Caco-2 (cell line): ENCODE data around the gene ERC1. TPM values are rescaled to one million over a fixed set of nuclear protein-coding genes. Genes with fewer than 3 reads are reported as not detected.

ENCODE experiments used
- BruUV-seq: library from RNA; stranded (reverse); fragments of 400-500 nt; replicated peaks from 2 replicates; lab custom pipeline; 2021; lab: Mats Ljungman, UMichigan
- CTCF ChIA-PET: fragments of 300-600 bp; sonication (Branson Sonifier 250); formaldehyde crosslinking; loops from one replicate; lab custom pipeline; 2022; ENCODE audit warnings: antibody characterized with exemption; lab: Charles Lee
- POLR2A ChIA-PET: fragments of 300-600 bp; sonication (Branson Sonifier 250); formaldehyde crosslinking; loops from one replicate; lab custom pipeline; 2022; ENCODE audit warnings: antibody characterized with exemption; lab: Charles Lee
- DNase-seq, 2 experiments: peaks; one replicate each; pipeline versions ENCODE4 v3.0.0 to v3.0.0-alpha.2; 2020 to 2022
- H3K27me3 ChIP-seq: replicated peaks from 2 replicates; pipeline ENCODE4 v1.6.0; 2011; ENCODE audit warnings: low read length; ENCODE audit not compliant: control insufficient read depth, insufficient read depth
- H3K36me3 ChIP-seq: 2 replicates; pipeline ENCODE4 v1.5.1; 2011; ENCODE audit warnings: low read length; ENCODE audit not compliant: control insufficient read depth, insufficient read depth
- H3K4me1 ChIP-seq: fragments of 250-450 bp; sonication (Bioruptor Pico); 2 replicates; pipeline ENCODE4 v1.5.1; 2020; ENCODE audit warnings: mild to moderate bottlenecking
- H3K4me3 ChIP-seq: 2 replicates; pipeline ENCODE4 v1.5.1; 2011; ENCODE audit warnings: low read depth, mild to moderate bottlenecking, control low read depth, low read length
- H3K9me3 ChIP-seq: fragments of 250-450 bp; sonication (Bioruptor Pico); 2 replicates; pipeline ENCODE4 v1.5.1; 2020; ENCODE audit warnings: mild to moderate bottlenecking, moderate library complexity
- H3K27ac Mint-ChIP-seq: one replicate; pipeline ENCODE4 v1.8.0; 2022; ENCODE audit warnings: mixed read lengths; ENCODE audit not compliant: unreplicated experiment
- H3K27me3 Mint-ChIP-seq: one replicate; pipeline ENCODE4 v1.8.0; 2022; ENCODE audit warnings: mixed read lengths; ENCODE audit not compliant: insufficient read depth, unreplicated experiment
- H3K36me3 Mint-ChIP-seq: one replicate; pipeline ENCODE4 v1.8.0; 2022; ENCODE audit warnings: mild to moderate bottlenecking, mixed read lengths; ENCODE audit not compliant: insufficient read depth, unreplicated experiment
- H3K4me1 Mint-ChIP-seq: one replicate; pipeline ENCODE4 v1.8.0; 2022; ENCODE audit warnings: low read depth, mixed read lengths; ENCODE audit not compliant: unreplicated experiment
- H3K4me3 Mint-ChIP-seq: one replicate; pipeline ENCODE4 v1.8.0; 2022; ENCODE audit warnings: mild to moderate bottlenecking, moderate library complexity, mixed read lengths; ENCODE audit not compliant: unreplicated experiment
- H3K9me3 Mint-ChIP-seq: one replicate; pipeline ENCODE4 v1.8.0; 2022; ENCODE audit warnings: mixed read lengths; ENCODE audit not compliant: unreplicated experiment
- intact Hi-C: fragments of 100-400 bp; cut with micrococcal nuclease; formaldehyde crosslinking; loops from one replicate; pipeline ENCODE4 v1.10.0; 2022; ENCODE audit not compliant: unreplicated experiment
- total RNA-seq: library from RNA; stranded (reverse); gene quantifications from 2 replicates; pipeline ENCODE4 v1.2.3, GENCODE V29; 2022
- TF ChIP-seq, protein P1 (sequence below), 2 experiments: fragments of 200-600 bp in 1 of 2; IDR thresholded peaks; 1 replicate in 1 of 2; 2 replicates in 1 of 2; pipeline versions ENCODE4 v1.5.1 to v1.8.0; 2011 to 2022; ENCODE audit warnings: antibody characterized with exemption in 1 of 2, control low read depth in 1 of 2, inconsistent platforms in 1 of 2, low read depth in 1 of 2, low read length in 1 of 2, mild to moderate bottlenecking in 1 of 2, moderate library complexity in 1 of 2; ENCODE audit not compliant: insufficient read depth in 1 of 2, severe bottlenecking in 1 of 2, unreplicated experiment in 1 of 2

Gene ERC1
- total RNA-seq, 1 experiment from 2014 or later, result 88.4 TPM

DNA sequence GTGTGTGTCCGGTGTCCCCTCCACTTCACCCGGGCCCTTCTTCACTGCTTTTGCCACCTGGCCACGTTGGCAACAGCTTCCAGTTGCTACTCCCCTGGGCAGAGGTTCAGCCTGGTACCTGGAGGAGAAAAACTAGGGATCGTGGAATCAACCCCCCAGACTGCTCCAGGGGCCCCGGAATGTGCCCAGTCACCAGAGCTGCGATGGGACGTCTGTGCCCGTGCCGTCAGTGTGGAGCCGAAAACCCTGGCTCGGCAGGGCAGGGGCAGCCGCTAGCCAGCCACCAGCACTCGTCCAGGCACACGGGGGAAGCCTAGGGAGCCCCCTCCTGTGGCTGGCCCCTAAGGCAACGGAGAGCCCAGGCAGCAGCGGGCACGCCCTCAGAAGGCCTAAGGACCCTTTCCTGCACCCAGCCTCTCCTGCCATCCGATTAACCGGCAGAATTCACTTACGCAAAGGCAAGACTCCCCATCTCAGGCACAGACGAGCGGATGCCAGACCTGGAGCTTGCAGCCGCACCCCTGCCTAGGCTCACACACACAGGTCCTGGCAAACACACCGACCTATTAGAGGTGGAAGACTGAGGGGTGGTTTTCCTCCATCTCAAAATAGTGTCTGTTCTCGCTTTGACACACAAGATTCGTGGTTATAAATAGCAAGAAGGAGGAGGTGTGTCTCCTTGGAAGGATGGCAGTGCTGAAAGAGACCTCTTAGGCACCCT, 540.8 kb downstream of the ERC1 start:
- intact Hi-C loops, result no loop called here
- Mint-ChIP-seq H3K27ac (no peak overlapping the region), H3K4me3 (peak overlapping the region; percentile 68), H3K4me1 (peaks cover 6% of the 10 kb centered on the region), H3K27me3 (peaks cover 22% of the 10 kb centered on the region), H3K9me3 (no peaks in the 10 kb centered on the region), H3K36me3 (no peaks in the 10 kb centered on the region)
- ChIA-PET POLR2A (no interaction called here), CTCF (interaction anchor here (0.6 to 1.7 kb wide), 2 partner anchors 51 to 351 kb away, joined by 3 to 4 read pairs; no protein-coding TSS in a partner anchor)
- DNase-seq, result no peak
- Histone ChIP-seq H3K36me3 (no peaks in the 10 kb centered on the region), H3K4me1 (peaks cover 4% of the 10 kb centered on the region; the same call in 1 of the 2 replicates), H3K27me3 (peaks cover 7% of the 10 kb centered on the region), H3K4me3 (peak overlapping the region; percentile 50), H3K9me3 (no peaks in the 10 kb centered on the region)
- no TSS peak for BruUV-seq
- TF ChIP-seq, protein P1, sequence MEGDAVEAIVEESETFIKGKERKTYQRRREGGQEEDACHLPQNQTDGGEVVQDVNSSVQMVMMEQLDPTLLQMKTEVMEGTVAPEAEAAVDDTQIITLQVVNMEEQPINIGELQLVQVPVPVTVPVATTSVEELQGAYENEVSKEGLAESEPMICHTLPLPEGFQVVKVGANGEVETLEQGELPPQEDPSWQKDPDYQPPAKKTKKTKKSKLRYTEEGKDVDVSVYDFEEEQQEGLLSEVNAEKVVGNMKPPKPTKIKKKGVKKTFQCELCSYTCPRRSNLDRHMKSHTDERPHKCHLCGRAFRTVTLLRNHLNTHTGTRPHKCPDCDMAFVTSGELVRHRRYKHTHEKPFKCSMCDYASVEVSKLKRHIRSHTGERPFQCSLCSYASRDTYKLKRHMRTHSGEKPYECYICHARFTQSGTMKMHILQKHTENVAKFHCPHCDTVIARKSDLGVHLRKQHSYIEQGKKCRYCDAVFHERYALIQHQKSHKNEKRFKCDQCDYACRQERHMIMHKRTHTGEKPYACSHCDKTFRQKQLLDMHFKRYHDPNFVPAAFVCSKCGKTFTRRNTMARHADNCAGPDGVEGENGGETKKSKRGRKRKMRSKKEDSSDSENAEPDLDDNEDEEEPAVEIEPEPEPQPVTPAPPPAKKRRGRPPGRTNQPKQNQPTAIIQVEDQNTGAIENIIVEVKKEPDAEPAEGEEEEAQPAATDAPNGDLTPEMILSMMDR (IDR thresholded peaks at IDR 0.05; ENCODE audit: insufficient read depth in 1 of 2, low read depth in 1 of 2, low read length in 1 of 2, severe bottlenecking in 1 of 2, unreplicated experiment in 1 of 2), result no peak

DNA sequence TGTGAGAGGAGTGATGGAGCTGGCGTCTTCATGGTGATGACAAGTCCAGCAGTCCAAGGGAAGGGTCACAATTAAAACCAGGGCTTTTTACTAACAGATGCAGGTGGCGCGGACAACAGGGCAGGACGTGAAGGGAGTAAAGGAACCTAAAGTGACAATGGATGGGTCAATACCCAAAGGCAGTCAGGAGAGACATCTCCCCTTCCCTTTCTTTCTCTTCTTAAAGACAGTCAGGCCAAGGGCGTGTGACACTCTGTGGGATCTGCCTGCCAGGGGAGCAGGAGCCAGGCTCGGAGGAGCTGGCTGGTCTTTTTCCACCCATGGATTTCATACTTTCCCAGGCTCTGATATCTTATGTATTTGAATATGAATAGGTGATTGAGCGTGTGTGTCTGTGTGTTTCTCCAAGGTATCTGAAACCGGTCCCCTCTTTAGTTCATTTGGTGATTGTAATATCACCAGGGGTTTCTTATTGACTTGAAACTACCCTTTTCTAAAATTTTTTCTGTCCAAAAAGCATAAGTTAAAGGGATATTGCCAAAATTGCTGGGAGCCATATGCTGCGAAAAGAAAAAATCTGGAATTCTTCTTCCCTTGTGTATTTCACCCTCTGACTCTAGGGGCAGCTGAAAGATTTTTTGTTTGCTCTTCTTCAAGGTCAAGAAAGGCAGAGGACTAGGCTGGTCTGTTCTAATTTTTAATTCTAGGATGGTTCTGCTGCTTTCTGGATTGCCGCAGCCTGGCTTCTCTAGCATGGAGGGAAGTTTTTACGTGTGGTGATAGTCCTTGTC, 541.5 kb downstream of the ERC1 start:
- Histone ChIP-seq H3K4me1 (peaks cover 4% of the 10 kb centered on the region; the same call in 1 of the 2 replicates), H3K4me3 (no peak overlapping the region), H3K36me3 (no peaks in the 10 kb centered on the region), H3K9me3 (no peaks in the 10 kb centered on the region), H3K27me3 (peaks cover 7% of the 10 kb centered on the region)
- ChIA-PET POLR2A (interaction anchor here (0.6 kb wide), 1 partner anchor 51 kb away, joined by 5 read pairs; no protein-coding TSS in a partner anchor), CTCF (interaction anchor here (0.7 to 1.7 kb wide), 3 partner anchors 27 to 415 kb away, joined by 3 to 6 read pairs (median 4); no protein-coding TSS in a partner anchor)
- no peak for DNase-seq
- no peak overlapping the region for H3K27ac Mint-ChIP-seq
- TF ChIP-seq, protein P1 (IDR thresholded peaks at IDR 0.05; ENCODE audit: insufficient read depth in 1 of 2, low read depth in 1 of 2, low read length in 1 of 2, severe bottlenecking in 1 of 2, unreplicated experiment in 1 of 2), result peak in 1 of 2 experiments; percentile 8
- TSS peak; percentile 39 for BruUV-seq
- no peaks in the 10 kb centered on the region for H3K36me3 Mint-ChIP-seq
- peaks cover 6% of the 10 kb centered on the region for H3K4me1 Mint-ChIP-seq
- peaks cover 26% of the 10 kb centered on the region for H3K27me3 Mint-ChIP-seq
- intact Hi-C loops, result no loop called here
- no peaks in the 10 kb centered on the region for H3K9me3 Mint-ChIP-seq
- peak overlapping the region; percentile 68 for H3K4me3 Mint-ChIP-seq

DNA sequence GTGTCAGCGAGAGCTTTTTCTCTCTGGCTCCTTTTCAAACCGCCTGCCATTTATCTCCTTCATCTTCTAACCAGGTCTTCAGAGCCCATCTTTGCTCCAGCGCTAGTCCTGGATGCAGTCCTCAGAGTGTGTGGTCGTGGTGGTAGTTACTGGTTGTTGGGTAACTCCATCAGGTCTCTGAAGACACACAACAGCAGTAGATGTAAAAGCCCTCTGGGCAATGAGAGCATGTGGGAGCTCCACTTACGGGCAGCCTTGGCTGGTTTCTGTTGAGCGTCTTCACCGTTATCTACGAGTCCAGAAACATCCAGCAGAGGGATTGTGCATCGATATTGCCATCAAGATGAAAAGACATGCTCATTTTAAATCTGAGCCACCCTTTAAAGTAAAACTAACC, 542.2 kb downstream of the ERC1 start:
- Histone ChIP-seq H3K4me3 (no peak overlapping the region), H3K9me3 (no peaks in the 10 kb centered on the region), H3K36me3 (no peaks in the 10 kb centered on the region), H3K27me3 (peaks cover 10% of the 10 kb centered on the region), H3K4me1 (peaks cover 4% of the 10 kb centered on the region; the same call in 1 of the 2 replicates)
- H3K27me3 Mint-ChIP-seq, result peaks cover 29% of the 10 kb centered on the region
- H3K9me3 Mint-ChIP-seq, result no peaks in the 10 kb centered on the region
- no peak for DNase-seq
- intact Hi-C loops, result no loop called here
- H3K36me3 Mint-ChIP-seq, result no peaks in the 10 kb centered on the region
- BruUV-seq, result no TSS peak
- ChIA-PET POLR2A (no interaction called here), CTCF (interaction anchor here (0.7 to 1.7 kb wide), 3 partner anchors 26 to 415 kb away, joined by 3 to 6 read pairs (median 4); no protein-coding TSS in a partner anchor)
- no peak overlapping the region for H3K27ac Mint-ChIP-seq
- TF ChIP-seq, protein P1 (IDR thresholded peaks at IDR 0.05; ENCODE audit: insufficient read depth in 1 of 2, low read depth in 1 of 2, low read length in 1 of 2, severe bottlenecking in 1 of 2, unreplicated experiment in 1 of 2), result no peak
- H3K4me3 Mint-ChIP-seq, result no peak overlapping the region
- peaks cover 6% of the 10 kb centered on the region for H3K4me1 Mint-ChIP-seq
